Neural cell (in vitro differentiated cells): Measurements from ENCODE around the gene LACC1. TPM values are rescaled to one million over a fixed set of nuclear protein-coding genes. Genes with fewer than 3 reads are reported as not detected.

Experiments
- H2AFZ ChIP-seq: fragments of 200-600, 300-800 bp; sonication (generic), shearing (Covaris generic); 2 replicates; pipeline ENCODE4 v1.6.0; 2014; ENCODE audit warnings: low read depth, mild to moderate bottlenecking, antibody characterized with exemption, low read length, moderate library complexity
- H3F3A ChIP-seq: fragments of 200-600 bp; shearing (Covaris generic); 2 replicates; pipeline ENCODE4 v1.6.1; 2016; ENCODE audit warnings: mild to moderate bottlenecking, moderate library complexity, mixed read lengths, antibody characterized with exemption, low read length; ENCODE audit not compliant: insufficient read depth, poor library complexity, severe bottlenecking
- H3K27ac ChIP-seq: fragments of 200-600, 300-800 bp; sonication (generic), shearing (Covaris generic); 2 replicates; pipeline ENCODE4 v1.5.1; 2014; ENCODE audit warnings: mild to moderate bottlenecking, low read length, moderate library complexity
- H3K27me3 ChIP-seq: fragments of 300-800, 200-600 bp; sonication (generic), shearing (Covaris generic); 2 replicates; pipeline ENCODE4 v1.6.0; 2014; ENCODE audit warnings: mild to moderate bottlenecking, low read depth, low read length, moderate library complexity; ENCODE audit not compliant: insufficient read depth
- H3K36me3 ChIP-seq: fragments of 300-800, 200-600 bp; sonication (generic), shearing (Covaris generic); 2 replicates; pipeline ENCODE4 v1.5.1; 2014; ENCODE audit warnings: mild to moderate bottlenecking, antibody characterized with exemption, low read length, moderate library complexity; ENCODE audit not compliant: insufficient read depth
- H3K4me2 ChIP-seq: fragments of 300-800, 200-600 bp; sonication (generic), shearing (Covaris generic); 2 replicates; pipeline ENCODE4 v1.6.0; 2014; ENCODE audit warnings: mild to moderate bottlenecking, low read length
- H3K4me3 ChIP-seq: fragments of 300-800, 200-600 bp; sonication (generic), shearing (Covaris generic); 2 replicates; pipeline ENCODE4 v1.5.1; 2014; ENCODE audit warnings: mild to moderate bottlenecking, low read length, moderate library complexity
- H3K79me2 ChIP-seq: fragments of 200-600 bp; shearing (Covaris generic); replicated peaks from 2 replicates; pipeline ENCODE4 v1.6.0; 2014; ENCODE audit warnings: mild to moderate bottlenecking, low read length, moderate library complexity; ENCODE audit not compliant: insufficient read depth
- H3K9ac ChIP-seq: fragments of 300-800, 200-600 bp; sonication (generic), shearing (Covaris generic); 2 replicates; pipeline ENCODE4 v1.6.1; 2016; ENCODE audit warnings: mild to moderate bottlenecking, low read length, mixed read lengths
- H3K9me2 ChIP-seq: fragments of 200-600 bp; shearing (Covaris generic); 2 replicates; pipeline ENCODE4 v1.6.1; 2016; ENCODE audit warnings: mild to moderate bottlenecking, low read length, mixed read lengths; ENCODE audit not compliant: insufficient read depth
- H3K9me3 ChIP-seq: fragments of 200-600, 300-800 bp; sonication (generic), shearing (Covaris generic); 2 replicates; pipeline ENCODE4 v1.6.1; 2016; ENCODE audit warnings: mild to moderate bottlenecking, mixed run types, low read length, moderate library complexity, mixed read lengths
- H4K20me1 ChIP-seq: fragments of 200-600 bp; shearing (Covaris generic); 2 replicates; pipeline ENCODE4 v1.6.1; 2016; ENCODE audit warnings: mild to moderate bottlenecking, mixed run types; ENCODE audit not compliant: insufficient read depth
- CTCF ChIP-seq: fragments of 450-650 bp; IDR thresholded peaks from 2 replicates; pipeline ENCODE4 v1.5.1; 2014; ENCODE audit warnings: antibody characterized with exemption, mild to moderate bottlenecking, moderate library complexity; ENCODE audit not compliant: poor library complexity, severe bottlenecking
- EP300 ChIP-seq: fragments of 450-650 bp; conservative IDR thresholded peaks from 2 replicates; pipeline ENCODE4 v1.6.1; 2014; ENCODE audit warnings: antibody characterized with exemption, mild to moderate bottlenecking, moderate library complexity; ENCODE audit not compliant: poor library complexity, severe bottlenecking
- EZH2 ChIP-seq: fragments of 200-600, 300-800 bp; shearing (Covaris generic), sonication (generic); IDR thresholded peaks from 2 replicates; pipeline ENCODE4 v1.6.1; 2014; ENCODE audit warnings: antibody characterized with exemption, low read length, borderline replicate concordance, mild to moderate bottlenecking; ENCODE audit not compliant: insufficient read depth, poor library complexity, severe bottlenecking
- MXI1 ChIP-seq: fragments of 450-650 bp; conservative IDR thresholded peaks from 2 replicates; pipeline ENCODE4 v1.6.1; 2014; ENCODE audit warnings: antibody characterized with exemption, mild to moderate bottlenecking; ENCODE audit not compliant: poor library complexity, severe bottlenecking
- POLR2AphosphoS5 ChIP-seq: IDR thresholded peaks from 2 replicates; pipeline ENCODE4 v1.6.1; 2012
- RAD21 ChIP-seq: fragments of 450-650 bp; conservative IDR thresholded peaks from 2 replicates; pipeline ENCODE4 v1.6.1; 2014; ENCODE audit warnings: antibody characterized with exemption, mild to moderate bottlenecking, moderate library complexity
- REST ChIP-seq: IDR thresholded peaks from 2 replicates; pipeline ENCODE4 v1.6.1; 2012; ENCODE audit warnings: borderline replicate concordance
- SMC3 ChIP-seq: fragments of 450-650 bp; conservative IDR thresholded peaks from 2 replicates; pipeline ENCODE4 v1.6.1; 2014; ENCODE audit warnings: antibody characterized with exemption, mild to moderate bottlenecking, moderate library complexity; ENCODE audit not compliant: poor library complexity
- TAF1 ChIP-seq: IDR thresholded peaks from 2 replicates; pipeline ENCODE4 v1.6.1; 2012; ENCODE audit warnings: low read depth
- polyA plus RNA-seq: library from polyadenylated mRNA; depleted of rRNA; stranded (reverse); fragments of >200 nt; gene quantifications from 2 replicates; pipeline ENCODE4 v1.2.3, GENCODE V29; 2014

LACC1 gene
- polyA plus RNA-seq, 1 donor from 2014 or later, result 2.2 TPM

- Histone ChIP-seq H3K9me3 (no peaks in the 10 kb centered on the region), H3K4me2 (no peak overlapping the region), H3K36me3 (no peaks in the 10 kb centered on the region), H2AFZ (no peak overlapping the region), H3K9me2 (no peaks in the 10 kb centered on the region), H4K20me1 (no peaks in the 10 kb centered on the region), H3K79me2 (no peaks in the 10 kb centered on the region), H3K9ac (no peak overlapping the region), H3K27me3 (peaks cover 16% of the 10 kb centered on the region), H3K4me3 (no peak overlapping the region), H3K27ac (no peak overlapping the region), H3F3A (no peaks in the 10 kb centered on the region)
- TF ChIP-seq POLR2AphosphoS5, result no peak
- no peak for TF ChIP-seq REST
- TF ChIP-seq CTCF, result peak; percentile 71
- peak; percentile 79 for TF ChIP-seq RAD21
- no peak for TF ChIP-seq MXI1
- TF ChIP-seq EP300, result no peak
- no peak for TF ChIP-seq TAF1
- TF ChIP-seq SMC3, result peak; percentile 75
Observed at GRCh38 chr13:43874504-43875092, 5.1 kb upstream of the LACC1 start.

GRCh38 chr13:43876366-43876765 lies 3.3 kb upstream of the LACC1 start:
- Histone ChIP-seq H3K9me2 (no peaks in the 10 kb centered on the region), H3K4me2 (no peak overlapping the region), H3K9ac (no peak overlapping the region), H2AFZ (no peak overlapping the region), H3K9me3 (no peaks in the 10 kb centered on the region), H3K79me2 (no peaks in the 10 kb centered on the region), H3K27me3 (peaks cover 34% of the 10 kb centered on the region), H3K27ac (no peak overlapping the region), H3K36me3 (no peaks in the 10 kb centered on the region), H4K20me1 (no peaks in the 10 kb centered on the region), H3F3A (peaks cover 4% of the 10 kb centered on the region), H3K4me3 (no peak overlapping the region)
- TF ChIP-seq TAF1, result no peak
- TF ChIP-seq CTCF, result no peak
- TF ChIP-seq REST, result no peak
- no peak for TF ChIP-seq POLR2AphosphoS5
- no peak for TF ChIP-seq EZH2
- TF ChIP-seq EP300, result no peak
- TF ChIP-seq MXI1, result no peak
- no peak for TF ChIP-seq SMC3
- no peak for TF ChIP-seq RAD21
